Measurements from ENCODE around the gene GRAMD1C.

GRAMD1C gene

GRCh38 chr3:113867506-113867905 lies 28.9 kb downstream of the GRAMD1C start:
- Histone ChIP-seq H3K4me1 (ENCODE audit: control insufficient read depth in 1 of 2, insufficient read depth in 1 of 2, low read depth in 1 of 2, low read length in 1 of 2) (no peaks in the 10 kb centered on the region), H3K27me3 (no peaks in the 10 kb centered on the region), H3K27ac (no peak overlapping the region), H3K9me3 (no peaks in the 10 kb centered on the region), H3K4me3 (ENCODE audit: low read depth in 1 of 2, low read length in 1 of 2) (no peak overlapping the region), H3K36me3 (no peaks in the 10 kb centered on the region)
- TF ChIP-seq CTCF (IDR thresholded peaks at IDR 0.05), result no peak

GRCh38 chr3:113873293-113873692 lies 34.7 kb downstream of the GRAMD1C start:
- H3K27me3 ChIP-seq, result no peaks in the 10 kb centered on the region
- H3K27ac ChIP-seq, result no peak overlapping the region

GRCh38 chr3:113873814-113874526 lies 35.4 kb downstream of the GRAMD1C start:
- Histone ChIP-seq H3K27ac (no peak overlapping the region), H3K4me3 (ENCODE audit: low read depth in 1 of 2, low read length in 1 of 2) (no peak overlapping the region)
- TF ChIP-seq CTCF (IDR thresholded peaks at IDR 0.05), result no peak

More at GRCh38 chr3:113873293-113873692, 34.7 kb downstream of the GRAMD1C start:
- Histone ChIP-seq H3K36me3 (no peaks in the 10 kb centered on the region), H3K9me3 (no peaks in the 10 kb centered on the region), H3K4me3 (ENCODE audit: low read depth in 1 of 2, low read length in 1 of 2) (no peak overlapping the region), H3K4me1 (ENCODE audit: control insufficient read depth in 1 of 2, insufficient read depth in 1 of 2, low read depth in 1 of 2, low read length in 1 of 2) (no peaks in the 10 kb centered on the region)
- no peak for TF ChIP-seq CTCF (IDR thresholded peaks at IDR 0.05)

GRCh38 chr3:113878403-113878802 lies 39.8 kb downstream of the GRAMD1C start:
- Histone ChIP-seq H3K4me3 (ENCODE audit: low read depth in 1 of 2, low read length in 1 of 2) (no peak overlapping the region), H3K27me3 (no peaks in the 10 kb centered on the region), H3K9me3 (no peaks in the 10 kb centered on the region), H3K27ac (no peak overlapping the region), H3K36me3 (no peaks in the 10 kb centered on the region), H3K4me1 (ENCODE audit: control insufficient read depth in 1 of 2, insufficient read depth in 1 of 2, low read depth in 1 of 2, low read length in 1 of 2) (no peaks in the 10 kb centered on the region)
- no peak for TF ChIP-seq CTCF (IDR thresholded peaks at IDR 0.05)

More at GRCh38 chr3:113873814-113874526, 35.4 kb downstream of the GRAMD1C start:
- H3K36me3 ChIP-seq, result no peaks in the 10 kb centered on the region
- H3K9me3 ChIP-seq, result no peaks in the 10 kb centered on the region
- no peaks in the 10 kb centered on the region for H3K4me1 ChIP-seq (ENCODE audit: control insufficient read depth in 1 of 2, insufficient read depth in 1 of 2, low read depth in 1 of 2, low read length in 1 of 2)
- no peaks in the 10 kb centered on the region for H3K27me3 ChIP-seq

- Histone ChIP-seq H3K27ac (no peak overlapping the region), H3K27me3 (no peaks in the 10 kb centered on the region), H3K9me3 (no peaks in the 10 kb centered on the region), H3K4me3 (ENCODE audit: low read depth in 1 of 2, low read length in 1 of 2) (no peak overlapping the region), H3K36me3 (no peaks in the 10 kb centered on the region), H3K4me1 (ENCODE audit: control insufficient read depth in 1 of 2, insufficient read depth in 1 of 2, low read depth in 1 of 2, low read length in 1 of 2) (no peaks in the 10 kb centered on the region)
- no peak for TF ChIP-seq CTCF (IDR thresholded peaks at IDR 0.05)
Measured at GRCh38 chr3:113885050-113885449, 46.5 kb downstream of the GRAMD1C start.

Data from neutrophil (primary cell).